CD14-positive monocyte (primary cell): ENCODE measurements around the gene HOXB1. TPM values are rescaled to one million over a fixed set of nuclear protein-coding genes. Genes with fewer than 3 reads are reported as not detected.
A peak's percentile ranks its signal among the peaks of the same experiment; 100 is the strongest.

Experiments
- DNase-seq, 3 donors: peaks; one replicate each; pipeline ENCODE4 v3.0.0-alpha.2; 2011 to 2022
- H2AFZ ChIP-seq: 2 replicates; pipeline ENCODE4 v1.6.0; 2012; ENCODE audit warnings: mild to moderate bottlenecking, low read depth, low read length, inconsistent platforms; ENCODE audit not compliant: insufficient read depth, poor library complexity, severe bottlenecking
- H3K27ac ChIP-seq, 2 donors: 1 replicate in 1 of 2; 2 replicates in 1 of 2; pipeline ENCODE4 v1.5.1; 2012 to 2013; ENCODE audit warnings: low read length in 2 of 2, control low read depth in 1 of 2, inconsistent platforms in 1 of 2, low read depth in 1 of 2, mild to moderate bottlenecking in 1 of 2
- H3K27me3 ChIP-seq, 2 donors: one replicate each; pipeline versions ENCODE4 v1.6.0 to v1.6.1; 2011 to 2013; ENCODE audit warnings: low read length in 2 of 2; ENCODE audit not compliant: control insufficient read depth in 2 of 2, insufficient read depth in 2 of 2
- H3K36me3 ChIP-seq, 2 donors: replicated peaks in 1 of 2; 1 replicate in 1 of 2; 2 replicates in 1 of 2; pipeline versions ENCODE4 v1.5.1 to v1.6.1; 2012 to 2013; ENCODE audit warnings: low read length in 2 of 2, control low read depth in 1 of 2, inconsistent platforms in 1 of 2, mild to moderate bottlenecking in 1 of 2; ENCODE audit not compliant: insufficient read depth in 2 of 2, control insufficient read depth in 1 of 2
- H3K4me1 ChIP-seq, 2 donors: 1 replicate in 1 of 2; 2 replicates in 1 of 2; pipeline versions ENCODE4 v1.5.1 to v1.6.1; 2012 to 2013; ENCODE audit warnings: low read length in 2 of 2, control low read depth in 1 of 2, inconsistent platforms in 1 of 2, mild to moderate bottlenecking in 1 of 2, moderate library complexity in 1 of 2; ENCODE audit not compliant: insufficient read depth in 2 of 2, control insufficient read depth in 1 of 2
- H3K4me2 ChIP-seq: replicated peaks from 2 replicates; pipeline ENCODE3; 2012; ENCODE audit warnings: low read length, moderate library complexity, mild to moderate bottlenecking; ENCODE audit not compliant: poor library complexity, severe bottlenecking; ENCODE audit errors: extremely low read depth
- H3K4me3 ChIP-seq, 3 experiments: fragments of 200-600 bp in 1 of 3; sonication (generic) in 1 of 3; replicated peaks in 1 of 3; 1 replicate in 2 of 3; 2 replicates in 1 of 3; pipeline ENCODE4 v1.5.1; 2011 to 2013; ENCODE audit warnings: low read length in 3 of 3, mild to moderate bottlenecking in 3 of 3, control low read depth in 2 of 3, low read depth in 2 of 3, inconsistent platforms in 1 of 3, moderate library complexity in 1 of 3
- H3K79me2 ChIP-seq: 2 replicates; pipeline ENCODE4 v1.6.0; 2012; ENCODE audit warnings: mild to moderate bottlenecking, control low read depth, inconsistent platforms, low read length, moderate library complexity; ENCODE audit not compliant: insufficient read depth
- H3K9ac ChIP-seq: 2 replicates; pipeline ENCODE4 v1.6.0; 2017; ENCODE audit warnings: low read length, mild to moderate bottlenecking; ENCODE audit not compliant: insufficient read depth, poor library complexity, severe bottlenecking
- H3K9me3 ChIP-seq, 2 donors: replicated peaks in 1 of 2; 1 replicate in 1 of 2; 2 replicates in 1 of 2; pipeline versions ENCODE4 v1.5.1 to v1.6.1; 2012 to 2013; ENCODE audit warnings: low read length in 2 of 2, control low read depth in 1 of 2; ENCODE audit not compliant: control insufficient read depth in 1 of 2, insufficient read depth in 1 of 2
- H4K20me1 ChIP-seq: 2 replicates; pipeline ENCODE4 v1.6.0; 2012; ENCODE audit warnings: mild to moderate bottlenecking, low read length, control low read depth, moderate library complexity; ENCODE audit not compliant: insufficient read depth
- H3K27ac Mint-ChIP-seq, 7 donors: one replicate each; pipeline ENCODE4 v1.8.0; 2020; ENCODE audit warnings: mild to moderate bottlenecking in 7 of 7, mixed read lengths in 7 of 7, moderate library complexity in 6 of 7, inconsistent platforms in 2 of 7
- H3K27me3 Mint-ChIP-seq, 3 donors: one replicate each; pipeline ENCODE4 v1.8.0; 2021 to 2022; ENCODE audit warnings: low read depth in 3 of 3, mild to moderate bottlenecking in 3 of 3, mixed read lengths in 3 of 3, moderate library complexity in 3 of 3, inconsistent platforms in 1 of 3
- H3K36me3 Mint-ChIP-seq, 2 donors: one replicate each; pipeline ENCODE4 v1.8.0; 2020; ENCODE audit warnings: mixed read lengths in 2 of 2, inconsistent platforms in 1 of 2, mild to moderate bottlenecking in 1 of 2
- H3K4me1 Mint-ChIP-seq: one replicate; pipeline ENCODE4 v1.8.0; 2020; ENCODE audit warnings: mild to moderate bottlenecking, mixed read lengths
- H3K4me3 Mint-ChIP-seq, 2 donors: one replicate each; pipeline ENCODE4 v1.8.0; 2020; ENCODE audit warnings: mild to moderate bottlenecking in 2 of 2, mixed read lengths in 2 of 2, moderate library complexity in 1 of 2
- H3K9me3 Mint-ChIP-seq, 7 donors: one replicate each; pipeline ENCODE4 v1.8.0; 2020 to 2022; ENCODE audit warnings: mixed read lengths in 7 of 7, mild to moderate bottlenecking in 6 of 7, moderate library complexity in 6 of 7, inconsistent platforms in 2 of 7
- CTCF ChIP-seq: fragments of 200-600 bp; IDR thresholded peaks from one replicate; pipeline ENCODE4 v1.8.0; 2022; ENCODE audit warnings: antibody characterized with exemption, mild to moderate bottlenecking
- WGBS: methylation state at CpG from one replicate; pipeline ENCODE4 v1.1.5; 2013; ENCODE audit warnings: missing lambda C conversion rate; ENCODE audit not compliant: insufficient coverage; 5-methylcytosine and 5-hydroxymethylcytosine counted together
- intact Hi-C, 2 donors: fragments of 100-400 bp; cut with micrococcal nuclease; formaldehyde crosslinking; loops; one replicate each; pipeline versions ENCODE4 v1.15.0 to v1.15.1; 2023
- polyA plus RNA-seq, 3 donors: library from polyadenylated mRNA; depleted of rRNA in 1 of 3; unstranded in 2 of 3; stranded (reverse) in 1 of 3; fragments of 300-500 nt in 2 of 3; fragments of >200 nt in 1 of 3; fragmentation: Illumina TruSeq in 2 of 3; gene quantifications; 1 replicate in 2 of 3; 2 replicates in 1 of 3; pipeline ENCODE4 v1.2.3, GENCODE V29; 2012 to 2021

Gene HOXB1
- polyA plus RNA-seq, 3 donors, result not detected

DNA sequence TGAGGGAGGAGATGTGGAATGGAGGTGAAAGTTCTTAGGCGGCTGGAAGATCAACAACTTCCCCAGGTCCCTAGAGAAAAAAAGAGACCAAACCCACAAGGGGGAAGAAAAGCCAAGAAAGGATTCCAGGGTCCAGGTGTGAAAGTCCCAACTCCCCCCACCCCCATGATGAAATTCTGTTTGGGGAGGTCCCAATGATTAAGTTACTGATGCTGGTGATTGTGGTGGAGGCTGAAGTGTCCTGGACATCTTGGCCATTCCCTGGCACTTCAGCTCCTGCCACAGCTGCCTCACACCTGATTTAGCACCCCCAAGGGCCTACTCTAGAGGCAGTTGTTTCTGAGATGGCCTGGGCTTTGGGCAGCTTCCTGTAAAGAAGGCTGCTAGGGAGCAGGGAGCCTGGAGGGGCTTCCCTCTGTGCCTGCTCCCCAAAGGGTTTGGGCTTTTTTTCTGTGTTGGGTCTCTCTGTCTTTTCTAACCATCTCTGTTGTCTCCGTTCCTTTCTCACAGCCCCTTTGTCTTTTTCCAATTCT lies 34.3 kb upstream of the HOXB1 start:
- Mint-ChIP-seq H3K4me3 (peak overlapping the region in 1 of 2 donors; percentile 67), H3K9me3 (peaks cover 0 to 8% (median 2%) of the 10 kb centered on the region in 7 donors), H3K36me3 (peaks cover 2 to 8% of the 10 kb centered on the region in 2 donors), H3K4me1 (peaks cover 10% of the 10 kb centered on the region), H3K27me3 (peaks cover 25 to 30% (median 27%) of the 10 kb centered on the region in 3 donors), H3K27ac (no peak overlapping the region)
- no peak for TF ChIP-seq CTCF
- Histone ChIP-seq H3K4me2 (no peak overlapping the region), H3K36me3 (no peaks in the 10 kb centered on the region), H3K79me2 (no peaks in the 10 kb centered on the region), H3K27me3 (peaks cover 48 to 76% of the 10 kb centered on the region in 2 donors), H3K9ac (no peak overlapping the region), H3K4me3 (no peak overlapping the region), H3K27ac (no peak overlapping the region), H3K4me1 (peaks cover 0 to 4% of the 10 kb centered on the region in 2 donors), H4K20me1 (no peaks in the 10 kb centered on the region), H2AFZ (no peak overlapping the region), H3K9me3 (no peaks in the 10 kb centered on the region)
- no CpG with 5 or more reads among the region's 2 CpGs for WGBS
- intact Hi-C loops, result no loop called here
- no peak for DNase-seq

DNA sequence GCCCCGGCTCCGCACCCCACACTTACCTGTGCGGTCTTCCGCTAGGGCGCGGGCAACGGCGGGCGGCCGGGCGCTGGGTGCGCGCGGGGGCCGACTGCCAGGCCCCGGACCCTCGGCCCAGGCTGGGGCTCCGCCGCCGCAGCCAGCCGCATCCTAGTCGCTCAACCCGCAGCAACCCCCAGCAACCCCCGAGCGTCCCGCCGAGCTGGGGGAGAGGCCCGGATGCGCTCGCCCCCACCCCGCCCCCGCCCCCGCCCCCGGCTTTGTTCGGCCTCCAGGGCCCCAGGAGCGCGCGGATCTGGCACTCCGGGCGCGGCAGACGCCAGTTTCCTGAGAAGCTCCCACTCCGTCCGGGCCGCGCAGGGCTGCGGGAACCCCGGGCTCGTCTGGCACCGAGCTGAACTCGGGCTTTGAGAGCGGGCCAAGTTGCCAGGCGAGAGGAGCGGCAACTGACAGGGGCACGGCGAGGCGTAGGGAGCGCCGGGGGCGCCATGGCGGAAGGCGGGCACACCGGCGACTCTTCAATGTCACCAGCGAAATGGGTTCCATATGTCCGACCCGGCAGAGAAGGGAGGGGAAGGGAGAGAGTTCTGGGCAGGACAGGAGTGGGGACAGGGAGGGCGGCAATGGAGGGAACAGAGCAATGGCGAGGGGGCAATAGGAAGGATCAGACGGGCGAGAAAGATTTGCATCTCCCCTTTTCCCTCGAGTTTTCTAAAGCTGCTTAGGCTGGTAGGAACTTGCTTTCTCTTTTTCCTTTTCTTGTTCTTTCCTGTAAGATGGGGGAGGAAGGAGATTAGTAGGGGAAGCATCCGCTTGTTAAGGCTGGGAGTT lies 33.6 kb upstream of the HOXB1 start:
- Histone ChIP-seq H3K79me2 (no peaks in the 10 kb centered on the region), H3K9ac (no peak overlapping the region), H3K27me3 (peaks cover 41 to 70% of the 10 kb centered on the region in 2 donors), H3K36me3 (no peaks in the 10 kb centered on the region), H2AFZ (no peak overlapping the region), H3K27ac (no peak overlapping the region), H4K20me1 (no peaks in the 10 kb centered on the region), H3K4me2 (no peak overlapping the region), H3K4me3 (no peak overlapping the region), H3K4me1 (peaks cover 0 to 4% of the 10 kb centered on the region in 2 donors), H3K9me3 (no peaks in the 10 kb centered on the region)
- H3K36me3 Mint-ChIP-seq, result peaks cover 2 to 8% of the 10 kb centered on the region in 2 donors
- H3K4me1 Mint-ChIP-seq, result peaks cover 10% of the 10 kb centered on the region
- peaks cover 0 to 8% (median 2%) of the 10 kb centered on the region in 7 donors for H3K9me3 Mint-ChIP-seq
- no peak for TF ChIP-seq CTCF
- H3K4me3 Mint-ChIP-seq, result peak overlapping the region in 1 of 2 donors; percentile 67
- WGBS, result 29% methylated on average over 66 of the region's 73 CpGs
- intact Hi-C loops, result no loop called here
- no peak for DNase-seq
- no peak overlapping the region for H3K27ac Mint-ChIP-seq
- H3K27me3 Mint-ChIP-seq, result peaks cover 27 to 30% (median 29%) of the 10 kb centered on the region in 3 donors
